Caco-2 (cell line): ENCODE measurements around the gene ZPBP. TPM values are rescaled to one million over a fixed set of nuclear protein-coding genes. Genes with fewer than 3 reads are reported as not detected.

Experiments used
- BruUV-seq: library from RNA; stranded (reverse); fragments of 400-500 nt; replicated peaks from 2 replicates; lab custom pipeline; 2021; lab: Mats Ljungman, UMichigan
- CTCF ChIA-PET: fragments of 300-600 bp; sonication (Branson Sonifier 250); formaldehyde crosslinking; loops from one replicate; lab custom pipeline; 2022; ENCODE audit warnings: antibody characterized with exemption; lab: Charles Lee
- POLR2A ChIA-PET: fragments of 300-600 bp; sonication (Branson Sonifier 250); formaldehyde crosslinking; loops from one replicate; lab custom pipeline; 2022; ENCODE audit warnings: antibody characterized with exemption; lab: Charles Lee
- DNase-seq, 2 experiments: peaks; one replicate each; pipeline versions ENCODE4 v3.0.0 to v3.0.0-alpha.2; 2020 to 2022
- H3K27me3 ChIP-seq: replicated peaks from 2 replicates; pipeline ENCODE4 v1.6.0; 2011; ENCODE audit warnings: low read length; ENCODE audit not compliant: control insufficient read depth, insufficient read depth
- H3K36me3 ChIP-seq: 2 replicates; pipeline ENCODE4 v1.5.1; 2011; ENCODE audit warnings: low read length; ENCODE audit not compliant: control insufficient read depth, insufficient read depth
- H3K4me1 ChIP-seq: fragments of 250-450 bp; sonication (Bioruptor Pico); 2 replicates; pipeline ENCODE4 v1.5.1; 2020; ENCODE audit warnings: mild to moderate bottlenecking
- H3K4me3 ChIP-seq: 2 replicates; pipeline ENCODE4 v1.5.1; 2011; ENCODE audit warnings: low read depth, mild to moderate bottlenecking, control low read depth, low read length
- H3K9me3 ChIP-seq: fragments of 250-450 bp; sonication (Bioruptor Pico); 2 replicates; pipeline ENCODE4 v1.5.1; 2020; ENCODE audit warnings: mild to moderate bottlenecking, moderate library complexity
- H3K27ac Mint-ChIP-seq: one replicate; pipeline ENCODE4 v1.8.0; 2022; ENCODE audit warnings: mixed read lengths; ENCODE audit not compliant: unreplicated experiment
- H3K27me3 Mint-ChIP-seq: one replicate; pipeline ENCODE4 v1.8.0; 2022; ENCODE audit warnings: mixed read lengths; ENCODE audit not compliant: insufficient read depth, unreplicated experiment
- H3K36me3 Mint-ChIP-seq: one replicate; pipeline ENCODE4 v1.8.0; 2022; ENCODE audit warnings: mild to moderate bottlenecking, mixed read lengths; ENCODE audit not compliant: insufficient read depth, unreplicated experiment
- H3K4me1 Mint-ChIP-seq: one replicate; pipeline ENCODE4 v1.8.0; 2022; ENCODE audit warnings: low read depth, mixed read lengths; ENCODE audit not compliant: unreplicated experiment
- H3K4me3 Mint-ChIP-seq: one replicate; pipeline ENCODE4 v1.8.0; 2022; ENCODE audit warnings: mild to moderate bottlenecking, moderate library complexity, mixed read lengths; ENCODE audit not compliant: unreplicated experiment
- H3K9me3 Mint-ChIP-seq: one replicate; pipeline ENCODE4 v1.8.0; 2022; ENCODE audit warnings: mixed read lengths; ENCODE audit not compliant: unreplicated experiment
- CTCF ChIP-seq, 2 experiments: fragments of 200-600 bp in 1 of 2; IDR thresholded peaks; 1 replicate in 1 of 2; 2 replicates in 1 of 2; pipeline versions ENCODE4 v1.5.1 to v1.8.0; 2011 to 2022; ENCODE audit warnings: antibody characterized with exemption in 1 of 2, control low read depth in 1 of 2, inconsistent platforms in 1 of 2, low read depth in 1 of 2, low read length in 1 of 2, mild to moderate bottlenecking in 1 of 2, moderate library complexity in 1 of 2; ENCODE audit not compliant: insufficient read depth in 1 of 2, severe bottlenecking in 1 of 2, unreplicated experiment in 1 of 2
- intact Hi-C: fragments of 100-400 bp; cut with micrococcal nuclease; formaldehyde crosslinking; loops from one replicate; pipeline ENCODE4 v1.10.0; 2022; ENCODE audit not compliant: unreplicated experiment
- total RNA-seq: library from RNA; stranded (reverse); gene quantifications from 2 replicates; pipeline ENCODE4 v1.2.3, GENCODE V29; 2022

ZPBP gene
- total RNA-seq, 1 experiment from 2014 or later: not detected

GRCh38 chr7:50141131-50141530 lies 48.1 kb upstream of the ZPBP start:
- ChIA-PET POLR2A (no interaction called here), CTCF (no interaction called here)
- Histone ChIP-seq H3K27me3 (no peaks in the 10 kb centered on the region), H3K4me1 (no peaks in the 10 kb centered on the region), H3K9me3 (no peaks in the 10 kb centered on the region), H3K4me3 (no peak overlapping the region), H3K36me3 (no peaks in the 10 kb centered on the region)
- Mint-ChIP-seq H3K4me1 (no peaks in the 10 kb centered on the region), H3K27ac (no peak overlapping the region), H3K36me3 (no peaks in the 10 kb centered on the region), H3K27me3 (peaks cover 10% of the 10 kb centered on the region), H3K9me3 (no peaks in the 10 kb centered on the region), H3K4me3 (no peak overlapping the region)
- no peak for DNase-seq
- intact Hi-C loops: no loop called here
- no peak for TF ChIP-seq CTCF (IDR thresholded peaks at IDR 0.05; ENCODE audit: insufficient read depth in 1 of 2, low read depth in 1 of 2, low read length in 1 of 2, severe bottlenecking in 1 of 2, unreplicated experiment in 1 of 2)
- no TSS peak for BruUV-seq

- CTCF ChIA-PET: no interaction called here
- Histone ChIP-seq H3K36me3 (no peaks in the 10 kb centered on the region), H3K27me3 (no peaks in the 10 kb centered on the region), H3K4me3 (no peak overlapping the region), H3K4me1 (no peaks in the 10 kb centered on the region), H3K9me3 (no peaks in the 10 kb centered on the region)
- DNase-seq: no peak
- no TSS peak for BruUV-seq
- H3K4me3 Mint-ChIP-seq: no peak overlapping the region
- H3K27me3 Mint-ChIP-seq: peaks cover 10% of the 10 kb centered on the region
- intact Hi-C loops: no loop called here
- POLR2A ChIA-PET: no interaction called here
- H3K36me3 Mint-ChIP-seq: no peaks in the 10 kb centered on the region
- no peaks in the 10 kb centered on the region for H3K4me1 Mint-ChIP-seq
- no peaks in the 10 kb centered on the region for H3K9me3 Mint-ChIP-seq
- no peak for TF ChIP-seq CTCF (IDR thresholded peaks at IDR 0.05; ENCODE audit: insufficient read depth in 1 of 2, low read depth in 1 of 2, low read length in 1 of 2, severe bottlenecking in 1 of 2, unreplicated experiment in 1 of 2)
- no peak overlapping the region for H3K27ac Mint-ChIP-seq
Observed at GRCh38 chr7:50140688-50141087, 47.6 kb upstream of the ZPBP start.

GRCh38 chr7:50138101-50138500 lies 45.1 kb upstream of the ZPBP start:
- intact Hi-C loops: no loop called here
- ChIA-PET CTCF (no interaction called here), POLR2A (no interaction called here)
- no peak overlapping the region for H3K27ac Mint-ChIP-seq
- H3K36me3 ChIP-seq: no peaks in the 10 kb centered on the region
- H3K4me3 ChIP-seq: no peak overlapping the region
- peaks cover 16% of the 10 kb centered on the region for H3K27me3 Mint-ChIP-seq
- no TSS peak for BruUV-seq
- H3K36me3 Mint-ChIP-seq: no peaks in the 10 kb centered on the region
- no peak for TF ChIP-seq CTCF (IDR thresholded peaks at IDR 0.05; ENCODE audit: insufficient read depth in 1 of 2, low read depth in 1 of 2, low read length in 1 of 2, severe bottlenecking in 1 of 2, unreplicated experiment in 1 of 2)
- no peaks in the 10 kb centered on the region for H3K4me1 ChIP-seq
- H3K4me1 Mint-ChIP-seq: no peaks in the 10 kb centered on the region
- H3K9me3 ChIP-seq: no peaks in the 10 kb centered on the region
- no peak overlapping the region for H3K4me3 Mint-ChIP-seq
- no peak for DNase-seq
- no peaks in the 10 kb centered on the region for H3K27me3 ChIP-seq
- no peaks in the 10 kb centered on the region for H3K9me3 Mint-ChIP-seq
